WERI-Rb-1 (cell line): ENCODE data around the gene ACER3.

Source experiments
- DNase-seq: peaks from one replicate; pipeline ENCODE4 v3.0.0-alpha.2; 2020
- H3K27ac ChIP-seq: fragments of 250-450 bp; sonication (Bioruptor Pico); 2 replicates; pipeline ENCODE4 v1.5.1; 2020; ENCODE audit warnings: mild to moderate bottlenecking, moderate library complexity
- H3K27me3 ChIP-seq: fragments of 250-450 bp; sonication (Bioruptor Pico); 2 replicates; pipeline ENCODE4 v1.5.1; 2021; ENCODE audit warnings: mild to moderate bottlenecking, low read depth, moderate library complexity; ENCODE audit not compliant: insufficient read depth, severe bottlenecking
- H3K36me3 ChIP-seq: fragments of 250-450 bp; sonication (Bioruptor Pico); 2 replicates; pipeline ENCODE4 v1.5.1; 2020; ENCODE audit warnings: mild to moderate bottlenecking, moderate library complexity
- H3K4me3 ChIP-seq: 2 replicates; pipeline ENCODE4 v1.5.1; 2011; ENCODE audit warnings: low read depth, mild to moderate bottlenecking, control low read depth, low read length
- H3K9me3 ChIP-seq: fragments of 250-450 bp; sonication (Bioruptor Pico); 2 replicates; pipeline ENCODE4 v1.5.1; 2021; ENCODE audit warnings: mild to moderate bottlenecking, moderate library complexity; ENCODE audit not compliant: severe bottlenecking
- CTCF ChIP-seq: IDR thresholded peaks from 2 replicates; pipeline ENCODE4 v1.5.1; 2011; ENCODE audit warnings: low read depth, mild to moderate bottlenecking, control low read depth, inconsistent platforms, low read length

The ACER3 gene

GRCh38 chr11:76916712-76917111 is 56.0 kb downstream of the ACER3 start:
- TF ChIP-seq CTCF = no peak

GRCh38 chr11:76918941-76919386 is 58.2 kb downstream of the ACER3 start:
- Histone ChIP-seq H3K4me3 (no peak overlapping the region), H3K27ac (no peak overlapping the region), H3K36me3 (no peaks in the 10 kb centered on the region), H3K9me3 (no peaks in the 10 kb centered on the region), H3K27me3 (no peaks in the 10 kb centered on the region)
- peak; percentile 59 for TF ChIP-seq CTCF
- DNase-seq = no peak

More at GRCh38 chr11:76916712-76917111, 56.0 kb downstream of the ACER3 start:
- Histone ChIP-seq H3K4me3 (no peak overlapping the region), H3K36me3 (no peaks in the 10 kb centered on the region), H3K9me3 (no peaks in the 10 kb centered on the region), H3K27me3 (no peaks in the 10 kb centered on the region), H3K27ac (no peak overlapping the region)
- DNase-seq = no peak

- no peaks in the 10 kb centered on the region for H3K36me3 ChIP-seq
- no peaks in the 10 kb centered on the region for H3K9me3 ChIP-seq
- DNase-seq = no peak
- TF ChIP-seq CTCF = no peak
- H3K4me3 ChIP-seq = no peak overlapping the region
- no peak overlapping the region for H3K27ac ChIP-seq
- no peaks in the 10 kb centered on the region for H3K27me3 ChIP-seq
These were observed 58.7 kb downstream of the ACER3 start for GRCh38 chr11:76919467-76919866.

GRCh38 chr11:76919887-76920746 is 59.4 kb downstream of the ACER3 start:
- peak; percentile 71 for DNase-seq
- Histone ChIP-seq H3K9me3 (no peaks in the 10 kb centered on the region), H3K36me3 (no peaks in the 10 kb centered on the region), H3K4me3 (no peak overlapping the region), H3K27me3 (no peaks in the 10 kb centered on the region), H3K27ac (no peak overlapping the region)
- peak; percentile 57 for TF ChIP-seq CTCF

- Histone ChIP-seq H3K9me3 (no peaks in the 10 kb centered on the region), H3K27ac (no peak overlapping the region), H3K4me3 (no peak overlapping the region), H3K36me3 (peaks cover 1% of the 10 kb centered on the region), H3K27me3 (no peaks in the 10 kb centered on the region)
- no peak for TF ChIP-seq CTCF
- DNase-seq = no peak
These were observed 66.4 kb downstream of the ACER3 start for GRCh38 chr11:76927160-76927559.

- DNase-seq = no peak
- no peak for TF ChIP-seq CTCF
- Histone ChIP-seq H3K27me3 (no peaks in the 10 kb centered on the region), H3K9me3 (peaks cover 2% of the 10 kb centered on the region), H3K4me3 (no peak overlapping the region), H3K36me3 (peaks cover 8% of the 10 kb centered on the region), H3K27ac (no peak overlapping the region)
These were observed 74.3 kb downstream of the ACER3 start for GRCh38 chr11:76935042-76935441.
